Measurements from ENCODE around the gene PRR29.

- TF ChIP-seq FOXM1 (IDR thresholded peaks at IDR 0.05; ENCODE audit: borderline replicate concordance, low read depth) (no peak), EGR1 (IDR thresholded peaks at IDR 0.05) (no peak), MAX (IDR thresholded peaks at IDR 0.05) (no peak)
These were observed 42.9 kb upstream of the PRR29 start for GRCh38 chr17:63955232-63955631.
